ENCODE data around the gene NME9.

NME9 gene

DNA sequence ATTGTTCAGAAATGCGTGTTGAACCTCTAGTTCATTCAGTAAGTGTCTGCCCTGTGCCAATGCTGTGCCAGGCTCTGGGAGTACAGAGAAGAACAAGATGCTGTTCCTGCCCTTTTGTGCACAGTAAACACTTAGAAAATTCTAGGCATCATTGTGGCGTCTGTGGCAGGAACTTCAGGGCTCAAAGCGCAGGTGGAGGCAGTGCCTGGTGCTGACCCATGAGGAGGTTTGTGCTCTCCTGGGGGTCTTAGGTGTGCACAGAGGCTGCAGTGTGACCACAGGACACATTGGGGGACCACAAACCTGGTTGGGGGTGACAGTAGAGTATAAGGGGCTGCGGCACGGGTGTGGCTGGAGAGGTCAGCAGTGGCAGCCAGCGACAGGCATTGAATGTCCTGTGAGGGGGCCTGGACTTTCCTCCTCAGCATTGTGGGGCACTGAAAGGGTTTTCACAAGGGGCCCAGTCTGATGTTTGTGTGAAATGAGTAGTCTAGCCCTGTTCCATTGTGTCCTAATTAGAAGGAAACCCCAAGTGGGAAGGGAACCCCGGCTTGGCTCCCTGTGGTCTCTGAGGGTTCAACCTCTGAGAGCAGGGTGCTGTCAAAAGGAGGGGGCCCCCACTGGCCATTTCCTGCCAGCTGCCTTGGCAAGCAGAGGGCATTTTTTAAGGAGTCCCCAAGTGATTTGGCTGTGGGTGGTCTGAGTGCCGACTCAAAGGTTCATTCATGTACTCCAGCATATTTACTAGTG lies 39.7 kb upstream of the NME9 start:
- Mint-ChIP-seq H3K36me3 (ENCODE audit: low read depth) (peaks cover 24% of the 10 kb centered on the region), H3K27ac (peak overlapping the region; percentile 79), H3K9me3 (peaks cover 10% of the 10 kb centered on the region), H3K4me3 (no peak overlapping the region), H3K27me3 (no peaks in the 10 kb centered on the region), H3K4me1 (ENCODE audit: low read depth) (peaks cover 90% of the 10 kb centered on the region)
- intact Hi-C loops (cut with micrococcal nuclease) = no loop called here

- Mint-ChIP-seq H3K27ac (peak overlapping the region; percentile 95), H3K4me3 (peak overlapping the region; percentile 47), H3K4me1 (ENCODE audit: low read depth) (peaks cover 85% of the 10 kb centered on the region), H3K9me3 (peaks cover 7% of the 10 kb centered on the region), H3K27me3 (no peaks in the 10 kb centered on the region), H3K36me3 (ENCODE audit: low read depth) (peaks cover 18% of the 10 kb centered on the region)
- intact Hi-C loops (cut with micrococcal nuclease) = loop anchor here (2.0 kb wide), 1 partner anchor 19 kb away; the partner anchor contains the start of gene MRAS
Observed at GRCh38 chr3:138367911-138368310, 38.3 kb upstream of the NME9 start.

GRCh38 chr3:138367326-138367850 lies 37.7 kb upstream of the NME9 start:
- peaks cover 19% of the 10 kb centered on the region for H3K36me3 Mint-ChIP-seq (ENCODE audit: low read depth)
- intact Hi-C loops (cut with micrococcal nuclease) = loop anchor here (2.0 kb wide), 1 partner anchor 19 kb away; the partner anchor contains the start of gene MRAS
- H3K4me1 Mint-ChIP-seq (ENCODE audit: low read depth) = peaks cover 87% of the 10 kb centered on the region
- H3K27ac Mint-ChIP-seq = peak overlapping the region; percentile 95
- peak overlapping the region; percentile 2 for H3K4me3 Mint-ChIP-seq
- H3K9me3 Mint-ChIP-seq = peaks cover 7% of the 10 kb centered on the region
- no peaks in the 10 kb centered on the region for H3K27me3 Mint-ChIP-seq

DNA sequence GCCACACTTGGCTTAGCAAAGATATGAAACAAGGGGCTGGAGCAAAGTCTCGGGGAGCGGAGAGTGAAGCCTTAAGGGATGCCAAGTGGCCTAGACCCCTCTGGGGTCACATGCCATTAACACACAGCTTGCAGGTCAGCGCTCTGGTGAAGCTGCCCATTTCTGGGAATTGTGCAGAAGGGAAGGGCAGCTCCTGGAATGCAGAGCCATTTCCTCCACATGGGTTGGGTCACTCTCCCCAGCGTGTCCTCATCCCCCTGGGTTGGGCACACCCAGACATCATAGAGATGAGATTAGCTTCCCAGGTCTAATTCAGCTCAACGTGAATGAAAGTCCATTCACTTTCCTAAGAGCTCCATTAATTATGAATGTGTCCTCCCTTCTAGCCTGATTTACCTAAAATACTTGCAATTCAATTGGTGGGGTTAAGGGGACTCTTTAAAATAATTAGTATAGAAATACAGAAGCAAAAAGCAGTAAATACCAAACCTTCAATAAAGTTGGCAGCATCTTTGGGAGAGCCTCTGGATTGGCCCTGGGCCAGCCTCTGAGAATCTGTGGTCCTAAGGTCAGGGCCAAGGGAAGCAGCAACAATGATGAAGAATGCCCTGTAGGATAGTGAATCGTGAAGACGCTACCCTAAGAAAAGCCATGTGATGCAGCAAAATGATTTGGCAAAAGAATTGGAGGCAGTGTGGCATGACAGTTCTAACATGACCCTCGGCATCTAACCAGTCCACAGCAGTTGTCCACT lies 36.5 kb upstream of the NME9 start:
- H3K4me3 Mint-ChIP-seq = no peak overlapping the region
- H3K27me3 Mint-ChIP-seq = no peaks in the 10 kb centered on the region
- H3K9me3 Mint-ChIP-seq = peaks cover 7% of the 10 kb centered on the region
- peaks cover 81% of the 10 kb centered on the region for H3K4me1 Mint-ChIP-seq (ENCODE audit: low read depth)
- intact Hi-C loops (cut with micrococcal nuclease) = loop anchor here (2.0 kb wide), 1 partner anchor 17 kb away; the partner anchor contains the start of gene MRAS
- peaks cover 23% of the 10 kb centered on the region for H3K36me3 Mint-ChIP-seq (ENCODE audit: low read depth)
- peak overlapping the region; percentile 95 for H3K27ac Mint-ChIP-seq

DNA sequence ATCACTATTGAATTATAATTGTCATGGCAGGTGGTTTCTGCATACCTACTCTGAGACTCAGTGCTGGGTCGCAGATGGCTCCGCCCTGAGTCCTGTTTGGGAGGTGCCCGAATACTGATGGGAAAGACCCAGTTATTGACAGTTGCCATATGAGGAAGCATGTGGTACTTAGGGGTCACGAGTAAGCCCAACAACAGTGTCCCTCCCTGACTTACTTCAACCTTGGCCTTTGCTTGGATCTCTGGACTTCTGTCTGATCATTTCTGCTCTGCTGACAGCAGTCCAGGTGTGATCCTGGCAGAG lies 35.6 kb upstream of the NME9 start:
- Mint-ChIP-seq H3K4me3 (no peak overlapping the region), H3K27ac (peak overlapping the region; percentile 95), H3K4me1 (ENCODE audit: low read depth) (peaks cover 75% of the 10 kb centered on the region), H3K27me3 (no peaks in the 10 kb centered on the region), H3K36me3 (ENCODE audit: low read depth) (peaks cover 27% of the 10 kb centered on the region), H3K9me3 (no peaks in the 10 kb centered on the region)
- intact Hi-C loops (cut with micrococcal nuclease) = no loop called here

GRCh38 chr3:138364356-138365252 lies 35.0 kb upstream of the NME9 start:
- H3K4me1 Mint-ChIP-seq (ENCODE audit: low read depth) = peaks cover 69% of the 10 kb centered on the region
- H3K9me3 Mint-ChIP-seq = no peaks in the 10 kb centered on the region
- intact Hi-C loops (cut with micrococcal nuclease) = no loop called here
- H3K27me3 Mint-ChIP-seq = no peaks in the 10 kb centered on the region
- peak overlapping the region; percentile 95 for H3K27ac Mint-ChIP-seq
- H3K36me3 Mint-ChIP-seq (ENCODE audit: low read depth) = peaks cover 30% of the 10 kb centered on the region
- no peak overlapping the region for H3K4me3 Mint-ChIP-seq

- Mint-ChIP-seq H3K4me1 (ENCODE audit: low read depth) (peaks cover 66% of the 10 kb centered on the region), H3K4me3 (no peak overlapping the region), H3K27me3 (no peaks in the 10 kb centered on the region), H3K9me3 (no peaks in the 10 kb centered on the region), H3K36me3 (ENCODE audit: low read depth) (peaks cover 37% of the 10 kb centered on the region), H3K27ac (peak overlapping the region; percentile 4)
- intact Hi-C loops (cut with micrococcal nuclease) = no loop called here
Observed at GRCh38 chr3:138363322-138363721, 33.7 kb upstream of the NME9 start.

DNA sequence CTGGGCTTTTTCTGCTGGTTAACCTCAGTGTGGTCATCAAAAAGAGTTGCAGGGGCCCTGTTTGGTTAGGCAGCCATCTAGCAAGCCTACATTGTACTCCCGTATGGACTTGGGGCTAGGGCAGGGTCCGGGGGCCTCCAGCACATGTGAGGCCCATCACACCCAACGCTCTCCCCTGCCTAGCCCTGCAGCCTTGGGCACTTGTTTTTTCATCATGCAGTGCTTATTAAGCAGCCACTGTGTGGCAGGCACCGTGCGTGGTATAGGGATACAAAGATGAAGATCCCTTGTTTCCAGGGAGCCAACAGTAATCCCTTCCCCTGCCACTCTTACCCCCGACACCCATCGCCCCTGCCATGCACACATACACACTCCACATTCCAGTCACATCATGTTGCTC lies 32.9 kb upstream of the NME9 start:
- Mint-ChIP-seq H3K4me3 (no peak overlapping the region), H3K4me1 (ENCODE audit: low read depth) (peaks cover 63% of the 10 kb centered on the region), H3K36me3 (ENCODE audit: low read depth) (peaks cover 45% of the 10 kb centered on the region), H3K27me3 (no peaks in the 10 kb centered on the region), H3K27ac (peak overlapping the region; percentile 4), H3K9me3 (no peaks in the 10 kb centered on the region)
- intact Hi-C loops (cut with micrococcal nuclease) = no loop called here

DNA sequence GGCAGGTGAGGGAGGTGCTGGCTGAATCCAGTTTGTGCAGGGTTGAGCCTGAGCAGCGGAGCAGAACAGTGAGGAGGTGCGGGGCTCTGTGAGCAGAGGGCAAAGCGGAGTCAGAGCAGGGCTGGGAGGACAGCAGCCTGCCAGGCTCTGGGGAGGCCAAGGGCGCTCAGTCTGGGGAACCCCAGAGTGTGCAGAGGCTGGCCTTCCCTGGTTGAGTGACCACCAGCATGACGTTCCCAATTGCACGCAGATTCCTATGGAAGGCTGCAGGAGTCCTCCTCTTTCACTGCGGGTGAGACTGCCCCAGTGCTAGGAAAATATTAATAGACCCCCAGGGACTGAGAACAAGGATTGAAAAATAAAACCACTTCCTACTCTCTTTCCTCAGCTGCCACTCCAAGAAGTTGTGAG lies 31.9 kb upstream of the NME9 start:
- Mint-ChIP-seq H3K27ac (peak overlapping the region; percentile 35), H3K9me3 (no peaks in the 10 kb centered on the region), H3K4me1 (ENCODE audit: low read depth) (peaks cover 61% of the 10 kb centered on the region), H3K36me3 (ENCODE audit: low read depth) (peaks cover 54% of the 10 kb centered on the region), H3K27me3 (no peaks in the 10 kb centered on the region), H3K4me3 (no peak overlapping the region)
- intact Hi-C loops (cut with micrococcal nuclease) = no loop called here

- Mint-ChIP-seq H3K27ac (peak overlapping the region; percentile 35), H3K9me3 (no peaks in the 10 kb centered on the region), H3K4me3 (no peak overlapping the region), H3K27me3 (no peaks in the 10 kb centered on the region), H3K4me1 (ENCODE audit: low read depth) (peaks cover 55% of the 10 kb centered on the region), H3K36me3 (ENCODE audit: low read depth) (peaks cover 60% of the 10 kb centered on the region)
- intact Hi-C loops (cut with micrococcal nuclease) = no loop called here
Observed at GRCh38 chr3:138360869-138361525, 31.3 kb upstream of the NME9 start.

- H3K4me1 Mint-ChIP-seq (ENCODE audit: low read depth) = peaks cover 47% of the 10 kb centered on the region
- H3K27ac Mint-ChIP-seq = no peak overlapping the region
- H3K9me3 Mint-ChIP-seq = no peaks in the 10 kb centered on the region
- H3K27me3 Mint-ChIP-seq = no peaks in the 10 kb centered on the region
- intact Hi-C loops (cut with micrococcal nuclease) = no loop called here
- no peak overlapping the region for H3K4me3 Mint-ChIP-seq
- H3K36me3 Mint-ChIP-seq (ENCODE audit: low read depth) = peaks cover 68% of the 10 kb centered on the region
Observed at GRCh38 chr3:138359919-138360868, 30.5 kb upstream of the NME9 start.

- H3K27ac Mint-ChIP-seq = no peak overlapping the region
- no peak overlapping the region for H3K4me3 Mint-ChIP-seq
- peaks cover 71% of the 10 kb centered on the region for H3K36me3 Mint-ChIP-seq (ENCODE audit: low read depth)
- no peaks in the 10 kb centered on the region for H3K27me3 Mint-ChIP-seq
- intact Hi-C loops (cut with micrococcal nuclease) = no loop called here
- H3K9me3 Mint-ChIP-seq = no peaks in the 10 kb centered on the region
- peaks cover 41% of the 10 kb centered on the region for H3K4me1 Mint-ChIP-seq (ENCODE audit: low read depth)
Observed at GRCh38 chr3:138359148-138359918, 29.7 kb upstream of the NME9 start.
